Naive thymus-derived CD4-positive, alpha-beta T cell (primary cell): Measurements from ENCODE around the gene WDR93. TPM values are rescaled to one million over a fixed set of nuclear protein-coding genes. Genes with fewer than 3 reads are reported as not detected.

ENCODE experiments used
- polyA plus RNA-seq, 2 donors: library from polyadenylated mRNA; unstranded; fragments of 300-500 nt; fragmentation: Illumina TruSeq; gene quantifications; one replicate each; pipeline ENCODE4 v1.2.3, GENCODE V29; 2021
- total RNA-seq, 6 experiments: library from RNA in 5 of 6; stranded (reverse) in 5 of 6; gene quantifications; 1 replicate in 5 of 6; 2 replicates in 1 of 6; pipeline ENCODE4 v1.2.3 and lab custom pipeline; 2021 to 2026

The WDR93 gene
- total and polyA plus RNA-seq, 7 experiments from 2014 or later: 0.27 TPM; not detected in 6

Other genes starting within 250 kb of the WDR93 start
- not detected for gene RHCG, start 194.2 kb upstream of the WDR93 start, total RNA-seq
- not detected for gene RHCG, start 194.2 kb upstream of the WDR93 start, polyA plus RNA-seq
- gene TICRR, start 115.3 kb upstream of the WDR93 start, total RNA-seq: 10 to 100 TPM in 1 of 5 experiments, under 1 TPM in 4; 0.11 to 15.5 (median 0.19) TPM
- gene TICRR, start 115.3 kb upstream of the WDR93 start, polyA plus RNA-seq: under 1 TPM in 1 of 2 donors, not detected in 1; 0.18 TPM
- under 1 TPM in 3 of 5 experiments, not detected in 2; 0.08 to 0.27 (median 0.22) TPM for gene KIF7, start 35.3 kb upstream of the WDR93 start, total RNA-seq
- gene KIF7, start 35.3 kb upstream of the WDR93 start, polyA plus RNA-seq: not detected
- gene PLIN1, start 11.4 kb upstream of the WDR93 start, total RNA-seq: 1 to 10 TPM in 2 of 5 experiments, under 1 TPM in 3; 0.15 to 1.8 (median 0.24) TPM
- under 1 TPM in 1 of 2 donors, not detected in 1; 0.06 TPM for gene PLIN1, start 11.4 kb upstream of the WDR93 start, polyA plus RNA-seq
- 1 to 10 TPM in 4 of 5 experiments, under 1 TPM in 1; 0.92 to 4.6 (median 2.0) TPM for gene PEX11A, start 57 bp upstream of the WDR93 start, total RNA-seq
- 1 to 10 TPM; 1.2 to 2.4 TPM for gene PEX11A, start 57 bp upstream of the WDR93 start, polyA plus RNA-seq
- 1 to 10 TPM in 1 of 5 experiments, under 1 TPM in 2, not detected in 2; 0.38 to 1.2 (median 0.50) TPM for gene MESP1, start 60.4 kb downstream of the WDR93 start, total RNA-seq
- under 1 TPM; 0.17 to 0.38 TPM for gene MESP1, start 60.4 kb downstream of the WDR93 start, polyA plus RNA-seq
- not detected for gene MESP2, start 85.5 kb downstream of the WDR93 start, total RNA-seq
- not detected for gene MESP2, start 85.5 kb downstream of the WDR93 start, polyA plus RNA-seq
- gene ANPEP, start 124.0 kb downstream of the WDR93 start, total RNA-seq: 100 to 1,000 TPM in 1 of 5 experiments, 10 to 100 TPM in 1, 1 to 10 TPM in 3; 1.9 to 123 (median 2.7) TPM
- gene ANPEP, start 124.0 kb downstream of the WDR93 start, polyA plus RNA-seq: under 1 TPM in 1 of 2 donors, not detected in 1; 0.12 TPM
- gene AP3S2, start 203.2 kb downstream of the WDR93 start, total RNA-seq: 10 to 100 TPM; 24.3 to 31.7 (median 28.4) TPM
- gene AP3S2, start 203.2 kb downstream of the WDR93 start, polyA plus RNA-seq: 10 to 100 TPM; 29.8 to 32.8 TPM
- 1 to 10 TPM in 1 of 5 experiments, under 1 TPM in 3, not detected in 1; 0.08 to 1.1 (median 0.31) TPM for gene ARPIN, start 222.1 kb downstream of the WDR93 start, total RNA-seq
- not detected for gene ARPIN, start 222.1 kb downstream of the WDR93 start, polyA plus RNA-seq